ENCODE measurements around the gene ERGIC2. TPM values are rescaled to one million over a fixed set of nuclear protein-coding genes. Genes with fewer than 3 reads are reported as not detected.

The ERGIC2 gene
- total and polyA plus RNA-seq, 9 of the 15 experiments (the other 6 are each of a cell fraction or from before 2014, with no cell fraction given) = 24.1 to 180 (median 75.7) TPM

DNA sequence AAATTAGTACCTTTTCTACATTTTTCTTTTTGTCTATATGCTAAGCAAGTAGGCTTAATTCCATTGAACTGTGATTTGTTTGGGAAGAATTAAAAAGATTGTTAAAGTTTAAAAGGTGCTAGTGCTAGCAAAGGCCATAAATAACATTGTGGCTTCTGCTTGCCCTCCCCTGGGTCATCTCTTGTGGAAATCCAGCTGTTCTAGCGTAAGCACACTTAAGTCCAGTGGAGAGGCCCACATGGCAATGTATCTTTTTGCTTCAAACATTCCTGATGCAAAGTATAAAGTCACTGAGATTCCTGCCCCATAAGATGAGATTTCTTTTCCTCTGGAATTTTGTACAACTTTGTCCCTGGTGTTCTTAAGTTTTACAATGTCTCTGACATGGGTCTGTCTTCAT is 14.4 kb upstream of the ERGIC2 start:
- Histone ChIP-seq H3K9me1 (ENCODE audit: control insufficient read depth, insufficient read depth, low read length) (no peaks in the 10 kb centered on the region), H3K4me2 (ENCODE audit: insufficient read depth, low read length) (no peak overlapping the region), H3K36me3 (ENCODE audit: control insufficient read depth, insufficient read depth, low read length) (no peaks in the 10 kb centered on the region), H3K4me1 (replicated peaks in 1 of 2; ENCODE audit: control insufficient read depth in 2 of 2, insufficient read depth in 2 of 2, low read length in 2 of 2) (no peaks in the 10 kb centered on the region), H3K4me3 (no peak overlapping the region), H3K27ac (ENCODE audit: extremely low read depth, low read depth, low read length) (no peak overlapping the region), H3K9ac (ENCODE audit: insufficient read depth in 1 of 2, low read depth in 2 of 2, low read length in 2 of 2) (no peak overlapping the region), H3K27me3 (ENCODE audit: control insufficient read depth in 2 of 2, insufficient read depth in 2 of 2, low read length in 2 of 2) (no peaks in the 10 kb centered on the region), H4K20me1 (replicated peaks; ENCODE audit: control insufficient read depth, insufficient read depth, low read length) (no peaks in the 10 kb centered on the region), H3K9me3 (replicated peaks; ENCODE audit: control insufficient read depth, insufficient read depth, low read depth, low read length) (no peaks in the 10 kb centered on the region), H3K79me2 (ENCODE audit: control insufficient read depth, insufficient read depth, low read length) (no peaks in the 10 kb centered on the region), H2AFZ (ENCODE audit: low read depth, low read length) (no peak overlapping the region)
- 9% methylated on average over 1 of the region's 1 CpG for WGBS (ENCODE audit: insufficient coverage, low coverage, missing lambda C conversion rate)
- FAIRE-seq (no peak), ATAC-seq (no peak), DNase-seq (ENCODE audit: extremely low read depth in 1 of 4, low spot score in 3 of 4) (no peak)
- intact Hi-C loops (cut with micrococcal nuclease) = no loop called here
- in situ Hi-C loops (cut with MboI) = no loop called here
- ChIA-PET CTCF (ENCODE audit: low intra/inter-chr PET ratio) (no interaction called here), POLR2A (interaction anchor here (0.7 to 2.0 kb wide), 2 partner anchors 14 to 74 kb away, joined by 3 to 6 read pairs; partner anchors contain the start of gene ERGIC2)
- BruUV-seq (replicated peaks) = no TSS peak
- no peak for TF ChIP-seq RBM22 (IDR thresholded peaks at IDR 0.05; ENCODE audit: low read depth, low read length, poor library complexity, severe bottlenecking)
- TF ChIP-seq BRD9 (IDR thresholded peaks at IDR 0.05; ENCODE audit: low read depth, partially characterized antibody) = no peak
- no peak for TF ChIP-seq ILF3 (IDR thresholded peaks at IDR 0.05; ENCODE audit: borderline replicate concordance)
- TF ChIP-seq, protein P1, sequence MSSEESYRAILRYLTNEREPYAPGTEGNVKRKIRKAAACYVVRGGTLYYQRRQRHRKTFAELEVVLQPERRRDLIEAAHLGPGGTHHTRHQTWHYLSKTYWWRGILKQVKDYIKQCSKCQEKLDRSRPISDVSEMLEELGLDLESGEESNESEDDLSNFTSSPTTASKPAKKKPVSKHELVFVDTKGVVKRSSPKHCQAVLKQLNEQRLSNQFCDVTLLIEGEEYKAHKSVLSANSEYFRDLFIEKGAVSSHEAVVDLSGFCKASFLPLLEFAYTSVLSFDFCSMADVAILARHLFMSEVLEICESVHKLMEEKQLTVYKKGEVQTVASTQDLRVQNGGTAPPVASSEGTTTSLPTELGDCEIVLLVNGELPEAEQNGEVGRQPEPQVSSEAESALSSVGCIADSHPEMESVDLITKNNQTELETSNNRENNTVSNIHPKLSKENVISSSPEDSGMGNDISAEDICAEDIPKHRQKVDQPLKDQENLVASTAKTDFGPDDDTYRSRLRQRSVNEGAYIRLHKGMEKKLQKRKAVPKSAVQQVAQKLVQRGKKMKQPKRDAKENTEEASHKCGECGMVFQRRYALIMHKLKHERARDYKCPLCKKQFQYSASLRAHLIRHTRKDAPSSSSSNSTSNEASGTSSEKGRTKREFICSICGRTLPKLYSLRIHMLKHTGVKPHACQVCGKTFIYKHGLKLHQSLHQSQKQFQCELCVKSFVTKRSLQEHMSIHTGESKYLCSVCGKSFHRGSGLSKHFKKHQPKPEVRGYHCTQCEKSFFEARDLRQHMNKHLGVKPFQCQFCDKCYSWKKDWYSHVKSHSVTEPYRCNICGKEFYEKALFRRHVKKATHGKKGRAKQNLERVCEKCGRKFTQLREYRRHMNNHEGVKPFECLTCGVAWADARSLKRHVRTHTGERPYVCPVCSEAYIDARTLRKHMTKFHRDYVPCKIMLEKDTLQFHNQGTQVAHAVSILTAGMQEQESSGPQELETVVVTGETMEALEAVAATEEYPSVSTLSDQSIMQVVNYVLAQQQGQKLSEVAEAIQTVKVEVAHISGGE (CRISPR knock-in tag; IDR thresholded peaks at IDR 0.05) = no peak
- no peak for TF ChIP-seq ARHGAP35 (IDR thresholded peaks at IDR 0.05; ENCODE audit: partially characterized antibody)
- TF ChIP-seq GABPB2 (CRISPR knock-in tag; conservative IDR thresholded peaks at IDR 0.05) = no peak
- TF ChIP-seq BRCA1 (IDR thresholded peaks at IDR 0.05) = no peak
- no peak for TF ChIP-seq BRCA1 (CRISPR knock-in tag; IDR thresholded peaks at IDR 0.05)
- TF ChIP-seq RBM34 (IDR thresholded peaks at IDR 0.05; ENCODE audit: borderline replicate concordance, insufficient read depth, low read length) = no peak
- no peak for TF ChIP-seq NR2C1 (IDR thresholded peaks at IDR 0.05)
- no peak for TF ChIP-seq NR2C1 (tag; IDR thresholded peaks at IDR 0.05)
- no peak for TF ChIP-seq ELF2 (CRISPR knock-in tag; IDR thresholded peaks at IDR 0.05)
- no peak for TF ChIP-seq BRF1 (IDR thresholded peaks at IDR 0.05; ENCODE audit: borderline replicate concordance, extremely low read depth, insufficient read length)
- TF ChIP-seq PPARD (CRISPR knock-in tag; IDR thresholded peaks at IDR 0.05) = no peak
- TF ChIP-seq NCOA1 (IDR thresholded peaks at IDR 0.05; ENCODE audit: low read depth) = no peak
